Activated T-cell treated with anti-CD3 and anti-CD28 coated beads, Interleukin-2, amount 50 U/mL, for 24 hours (primary cell): Measurements from ENCODE around the gene MAPRE3.

Source experiments
- DNase-seq: peaks from one replicate; pipeline ENCODE4 v3.0.0-alpha.2; 2020
- H3K27ac Mint-ChIP-seq: 2 replicates; pipeline ENCODE4 v1.8.0; 2020; ENCODE audit warnings: mild to moderate bottlenecking, mixed read lengths
- H3K27me3 Mint-ChIP-seq: 2 replicates; pipeline ENCODE4 v1.8.0; 2020; ENCODE audit warnings: mixed read lengths
- H3K36me3 Mint-ChIP-seq: 2 replicates; pipeline ENCODE4 v1.8.0; 2020; ENCODE audit warnings: low read depth, mixed read lengths
- H3K4me1 Mint-ChIP-seq: 2 replicates; pipeline ENCODE4 v1.8.0; 2020; ENCODE audit warnings: low read depth, mixed read lengths
- H3K4me3 Mint-ChIP-seq: 2 replicates; pipeline ENCODE4 v1.8.0; 2020; ENCODE audit warnings: mild to moderate bottlenecking, moderate library complexity, mixed read lengths
- H3K9me3 Mint-ChIP-seq: 2 replicates; pipeline ENCODE4 v1.8.0; 2020; ENCODE audit warnings: mixed read lengths

Gene MAPRE3

GRCh38 chr2:27007416-27008374 is 37.3 kb downstream of the MAPRE3 start:
- H3K9me3 Mint-ChIP-seq: no peaks in the 10 kb centered on the region
- H3K27me3 Mint-ChIP-seq: no peaks in the 10 kb centered on the region
- no peak overlapping the region for H3K27ac Mint-ChIP-seq
- no peak overlapping the region for H3K4me3 Mint-ChIP-seq
- peaks cover 3% of the 10 kb centered on the region for H3K4me1 Mint-ChIP-seq
- no peaks in the 10 kb centered on the region for H3K36me3 Mint-ChIP-seq
- DNase-seq: no peak

GRCh38 chr2:27008678-27009077 is 38.2 kb downstream of the MAPRE3 start:
- DNase-seq: no peak
- Mint-ChIP-seq H3K36me3 (no peaks in the 10 kb centered on the region), H3K4me3 (no peak overlapping the region), H3K27ac (no peak overlapping the region), H3K9me3 (no peaks in the 10 kb centered on the region), H3K27me3 (no peaks in the 10 kb centered on the region), H3K4me1 (peaks cover 3% of the 10 kb centered on the region)

GRCh38 chr2:27009083-27009482 is 38.6 kb downstream of the MAPRE3 start:
- no peak overlapping the region for H3K4me3 Mint-ChIP-seq
- H3K27me3 Mint-ChIP-seq: no peaks in the 10 kb centered on the region
- H3K27ac Mint-ChIP-seq: no peak overlapping the region
- H3K9me3 Mint-ChIP-seq: no peaks in the 10 kb centered on the region
- H3K4me1 Mint-ChIP-seq: peaks cover 3% of the 10 kb centered on the region
- DNase-seq: no peak
- no peaks in the 10 kb centered on the region for H3K36me3 Mint-ChIP-seq

DNA sequence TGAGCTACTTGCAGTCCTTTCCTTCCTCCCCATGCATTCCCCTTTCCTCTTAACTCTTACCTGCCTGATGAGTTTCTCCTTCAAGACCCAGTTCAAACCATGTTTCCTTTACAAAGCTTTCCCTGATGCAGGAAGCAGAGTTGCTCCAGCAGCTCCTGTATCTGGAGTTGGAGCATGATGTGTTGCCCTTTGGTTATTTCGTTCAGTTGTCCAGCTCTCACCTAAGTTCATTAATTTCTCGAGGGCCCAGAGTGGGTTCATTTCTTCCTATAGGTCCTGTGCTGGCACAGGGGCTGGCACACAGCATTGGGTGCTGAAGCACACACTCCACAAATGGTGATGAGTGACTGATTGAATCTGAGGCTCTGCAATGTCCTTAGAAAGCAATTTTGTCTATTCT is 39.3 kb downstream of the MAPRE3 start:
- DNase-seq: no peak
- H3K4me3 Mint-ChIP-seq: no peak overlapping the region
- no peaks in the 10 kb centered on the region for H3K27me3 Mint-ChIP-seq
- no peaks in the 10 kb centered on the region for H3K36me3 Mint-ChIP-seq
- H3K9me3 Mint-ChIP-seq: no peaks in the 10 kb centered on the region
- H3K4me1 Mint-ChIP-seq: peaks cover 3% of the 10 kb centered on the region
- no peak overlapping the region for H3K27ac Mint-ChIP-seq

GRCh38 chr2:27010139-27010538 is 39.7 kb downstream of the MAPRE3 start:
- H3K27ac Mint-ChIP-seq: no peak overlapping the region
- H3K4me1 Mint-ChIP-seq: peaks cover 3% of the 10 kb centered on the region
- no peaks in the 10 kb centered on the region for H3K27me3 Mint-ChIP-seq
- no peaks in the 10 kb centered on the region for H3K36me3 Mint-ChIP-seq
- no peaks in the 10 kb centered on the region for H3K9me3 Mint-ChIP-seq
- no peak overlapping the region for H3K4me3 Mint-ChIP-seq
- no peak for DNase-seq

- Mint-ChIP-seq H3K4me1 (peaks cover 6% of the 10 kb centered on the region), H3K27me3 (no peaks in the 10 kb centered on the region)
Observed at GRCh38 chr2:27013738-27014137, 43.3 kb downstream of the MAPRE3 start.

GRCh38 chr2:27014771-27015433 is 44.5 kb downstream of the MAPRE3 start:
- Mint-ChIP-seq H3K4me3 (no peak overlapping the region), H3K4me1 (peaks cover 6% of the 10 kb centered on the region), H3K9me3 (no peaks in the 10 kb centered on the region), H3K27me3 (no peaks in the 10 kb centered on the region), H3K36me3 (no peaks in the 10 kb centered on the region), H3K27ac (no peak overlapping the region)
- no peak for DNase-seq

More at GRCh38 chr2:27013738-27014137, 43.3 kb downstream of the MAPRE3 start:
- H3K36me3 Mint-ChIP-seq: no peaks in the 10 kb centered on the region
- no peaks in the 10 kb centered on the region for H3K9me3 Mint-ChIP-seq
- no peak overlapping the region for H3K27ac Mint-ChIP-seq
- no peak for DNase-seq
- no peak overlapping the region for H3K4me3 Mint-ChIP-seq

DNA sequence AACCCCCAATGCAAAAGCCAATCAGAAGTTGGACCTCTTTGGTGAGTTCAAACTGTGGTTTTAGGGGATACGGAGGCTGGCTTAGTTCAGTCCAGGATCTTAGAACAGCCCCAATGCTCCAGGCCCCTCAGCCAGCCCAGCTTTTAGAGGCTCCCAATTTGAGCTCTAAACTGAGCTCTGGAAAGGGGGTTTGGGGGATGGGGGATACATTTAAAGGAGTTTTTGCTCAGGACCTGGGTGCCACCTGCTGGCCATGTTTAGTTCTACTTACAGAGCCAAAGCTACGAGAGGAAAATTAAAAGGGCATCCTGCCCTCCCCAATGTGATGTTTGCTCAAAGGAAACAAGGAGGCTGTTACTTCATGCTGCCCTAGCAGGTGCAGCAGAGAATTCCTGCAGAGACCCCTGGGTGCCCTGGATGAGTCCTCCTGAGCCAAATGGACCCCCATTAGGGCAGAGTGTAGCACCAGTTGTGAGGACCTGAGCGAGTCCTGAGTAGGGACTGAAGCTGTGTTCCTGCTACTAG is 46.4 kb downstream of the MAPRE3 start:
- DNase-seq: peak; percentile 53
- H3K4me3 Mint-ChIP-seq: no peak overlapping the region
- no peaks in the 10 kb centered on the region for H3K9me3 Mint-ChIP-seq
- no peaks in the 10 kb centered on the region for H3K27me3 Mint-ChIP-seq
- H3K27ac Mint-ChIP-seq: no peak overlapping the region
- H3K36me3 Mint-ChIP-seq: no peaks in the 10 kb centered on the region
- H3K4me1 Mint-ChIP-seq: peaks cover 4% of the 10 kb centered on the region

DNA sequence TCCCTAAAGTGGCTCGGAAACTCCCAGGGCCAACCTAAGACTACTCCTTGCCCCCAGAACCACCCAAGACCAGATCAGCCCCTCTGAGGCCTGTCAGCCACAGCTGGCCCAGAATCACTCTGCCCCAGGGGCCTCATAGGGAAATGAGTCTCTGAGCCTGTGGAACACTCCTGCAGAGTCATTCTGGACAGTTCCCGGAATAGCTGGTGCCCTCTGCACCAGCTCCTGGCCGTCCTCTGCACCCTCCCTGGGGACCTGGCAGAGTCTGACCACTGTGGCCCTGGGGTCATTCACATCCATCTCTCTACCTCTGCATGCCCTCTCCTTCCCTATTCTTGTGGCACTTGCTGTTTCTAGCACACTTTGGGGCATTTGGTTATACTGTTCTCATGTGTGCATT is 47.7 kb downstream of the MAPRE3 start:
- Mint-ChIP-seq H3K4me1 (peaks cover 4% of the 10 kb centered on the region), H3K9me3 (no peaks in the 10 kb centered on the region), H3K27ac (no peak overlapping the region), H3K36me3 (peaks cover 5% of the 10 kb centered on the region), H3K27me3 (no peaks in the 10 kb centered on the region), H3K4me3 (no peak overlapping the region)
- DNase-seq: no peak

- peaks cover 13% of the 10 kb centered on the region for H3K36me3 Mint-ChIP-seq
- H3K4me3 Mint-ChIP-seq: no peak overlapping the region
- no peak overlapping the region for H3K27ac Mint-ChIP-seq
- peaks cover 4% of the 10 kb centered on the region for H3K4me1 Mint-ChIP-seq
- H3K27me3 Mint-ChIP-seq: no peaks in the 10 kb centered on the region
- no peaks in the 10 kb centered on the region for H3K9me3 Mint-ChIP-seq
- no peak for DNase-seq
Observed at GRCh38 chr2:27019459-27019858, 49.0 kb downstream of the MAPRE3 start.

GRCh38 chr2:27019931-27020855 is 49.8 kb downstream of the MAPRE3 start:
- no peak for DNase-seq
- Mint-ChIP-seq H3K9me3 (no peaks in the 10 kb centered on the region), H3K4me3 (no peak overlapping the region), H3K27me3 (no peaks in the 10 kb centered on the region), H3K4me1 (peaks cover 4% of the 10 kb centered on the region), H3K36me3 (peaks cover 15% of the 10 kb centered on the region), H3K27ac (no peak overlapping the region)

- H3K4me3 Mint-ChIP-seq: no peak overlapping the region
- H3K9me3 Mint-ChIP-seq: no peaks in the 10 kb centered on the region
- no peak overlapping the region for H3K27ac Mint-ChIP-seq
- DNase-seq: no peak
- no peaks in the 10 kb centered on the region for H3K4me1 Mint-ChIP-seq
- H3K36me3 Mint-ChIP-seq: peaks cover 23% of the 10 kb centered on the region
- H3K27me3 Mint-ChIP-seq: no peaks in the 10 kb centered on the region
Observed at GRCh38 chr2:27021253-27022049, 51.0 kb downstream of the MAPRE3 start.

DNA sequence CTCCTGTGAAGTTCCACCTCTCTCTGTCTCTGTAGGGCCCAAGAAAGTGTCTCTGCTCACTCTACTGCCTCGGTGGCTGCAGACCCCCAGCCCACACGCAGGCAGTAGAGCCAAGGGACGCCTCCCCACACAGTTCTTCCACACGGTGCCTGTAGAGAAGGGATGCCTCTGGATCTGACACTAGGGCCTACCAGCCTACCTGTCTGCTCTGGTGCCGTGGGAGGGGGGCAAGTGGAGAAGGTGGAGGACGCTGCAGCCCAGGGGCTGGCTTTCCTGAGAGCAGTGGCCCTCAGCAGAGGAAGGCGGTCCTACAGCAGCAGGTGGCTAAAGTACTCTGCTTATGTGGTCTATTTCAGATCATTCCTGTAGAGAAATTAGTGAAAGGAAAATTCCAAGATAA is 53.3 kb downstream of the MAPRE3 start:
- no peaks in the 10 kb centered on the region for H3K27me3 Mint-ChIP-seq
- no peak overlapping the region for H3K4me3 Mint-ChIP-seq
- DNase-seq: no peak
- H3K36me3 Mint-ChIP-seq: peaks cover 41% of the 10 kb centered on the region
- peaks cover 2% of the 10 kb centered on the region for H3K4me1 Mint-ChIP-seq
- H3K9me3 Mint-ChIP-seq: no peaks in the 10 kb centered on the region
- H3K27ac Mint-ChIP-seq: no peak overlapping the region
